Stimulated activated naive CD8-positive, alpha-beta T cell treated with anti-CD3 and anti-CD28 coated beads, Interleukin-15, Interleukin-2, amounts not matched to agents 100 ng/mL and 50 ng/mL, for 24 hours (primary cell): ENCODE measurements around the gene CCDC138.

ENCODE experiments used
- H3K27ac Mint-ChIP-seq: one replicate; pipeline ENCODE4 v1.8.0; 2021; ENCODE audit warnings: mild to moderate bottlenecking, mixed read lengths
- H3K27me3 Mint-ChIP-seq: one replicate; pipeline ENCODE4 v1.8.0; 2021; ENCODE audit warnings: mixed read lengths
- H3K36me3 Mint-ChIP-seq: one replicate; pipeline ENCODE4 v1.8.0; 2021; ENCODE audit warnings: low read depth, mixed read lengths
- H3K4me1 Mint-ChIP-seq: one replicate; pipeline ENCODE4 v1.8.0; 2021; ENCODE audit warnings: low read depth, mixed read lengths
- H3K4me3 Mint-ChIP-seq: one replicate; pipeline ENCODE4 v1.8.0; 2021; ENCODE audit warnings: mild to moderate bottlenecking, mixed read lengths
- H3K9me3 Mint-ChIP-seq: one replicate; pipeline ENCODE4 v1.8.0; 2021; ENCODE audit warnings: mixed read lengths

The CCDC138 gene

DNA sequence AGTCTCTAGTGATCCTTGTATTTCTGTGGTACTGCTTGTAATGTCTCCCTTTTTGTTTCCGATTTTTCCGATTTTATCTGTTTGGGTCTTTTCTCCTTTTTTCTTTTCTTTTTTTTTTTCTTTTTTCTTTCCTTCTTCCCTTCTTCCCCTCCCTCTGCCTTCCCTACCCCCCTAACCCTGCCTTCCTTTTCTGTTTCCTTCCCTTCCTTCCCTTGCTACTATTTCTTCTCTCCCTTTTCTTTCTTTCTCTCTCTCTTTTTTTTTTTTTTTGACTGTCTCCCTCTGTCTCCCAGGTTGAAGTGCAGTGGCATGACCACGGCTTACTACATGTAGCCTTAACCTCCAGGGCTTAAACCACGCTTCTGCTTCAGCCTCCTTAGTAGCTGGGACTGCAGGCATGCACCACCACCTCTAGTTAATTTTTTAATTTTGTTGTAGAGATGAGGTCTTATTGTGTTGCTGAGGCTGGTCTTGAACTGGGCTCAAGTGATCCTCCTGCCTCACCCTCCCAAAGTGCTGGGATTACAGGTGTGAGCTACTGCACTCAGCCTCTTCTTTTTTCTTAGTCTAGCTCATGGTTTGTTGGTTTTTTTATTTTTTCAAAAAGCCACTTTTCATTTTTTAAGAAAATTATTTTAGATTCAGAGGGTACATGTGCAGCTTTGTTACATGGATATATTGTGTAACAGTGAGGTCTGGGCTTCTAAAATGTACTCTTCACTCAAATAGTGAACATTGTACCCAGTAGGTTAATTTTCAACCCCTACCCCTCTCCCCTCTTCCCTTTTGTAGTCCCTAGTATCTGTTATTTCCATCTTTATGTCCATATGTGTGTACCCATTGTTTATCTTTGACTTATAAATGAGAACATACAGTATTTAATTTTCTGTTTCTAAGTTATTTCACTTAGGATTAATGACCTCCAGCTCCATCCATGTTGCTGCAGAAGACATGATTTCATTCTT is 24.7 kb downstream of the CCDC138 start:
- Mint-ChIP-seq H3K27ac (no peak overlapping the region), H3K36me3 (peaks cover 73% of the 10 kb centered on the region), H3K27me3 (no peaks in the 10 kb centered on the region), H3K4me3 (no peak overlapping the region), H3K9me3 (peaks cover 17% of the 10 kb centered on the region), H3K4me1 (no peaks in the 10 kb centered on the region)

DNA sequence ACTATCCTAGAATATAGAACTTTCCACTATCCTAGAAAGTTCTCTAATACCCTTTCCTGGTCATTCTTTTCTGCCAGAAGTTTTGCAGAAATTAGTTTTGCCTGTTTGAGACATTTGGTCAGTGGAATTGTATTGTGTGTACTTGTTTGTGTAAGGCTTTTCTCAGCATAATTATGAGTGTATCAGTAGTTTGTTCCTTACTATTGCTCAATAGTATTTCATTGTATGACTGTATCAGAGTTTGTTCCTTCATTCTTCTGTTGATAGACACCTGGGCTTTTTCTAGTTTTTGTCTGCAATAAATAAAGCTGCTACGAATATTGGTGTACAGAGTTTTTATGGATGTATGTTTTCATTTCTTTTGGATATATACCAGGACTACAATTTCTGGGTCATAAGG is 27.2 kb downstream of the CCDC138 start:
- no peaks in the 10 kb centered on the region for H3K27me3 Mint-ChIP-seq
- peaks cover 14% of the 10 kb centered on the region for H3K9me3 Mint-ChIP-seq
- H3K36me3 Mint-ChIP-seq = peaks cover 72% of the 10 kb centered on the region
- no peak overlapping the region for H3K27ac Mint-ChIP-seq
- no peak overlapping the region for H3K4me3 Mint-ChIP-seq
- H3K4me1 Mint-ChIP-seq = no peaks in the 10 kb centered on the region

GRCh38 chr2:108820482-108820881 is 33.9 kb downstream of the CCDC138 start:
- Mint-ChIP-seq H3K27me3 (no peaks in the 10 kb centered on the region), H3K9me3 (peaks cover 7% of the 10 kb centered on the region), H3K36me3 (peaks cover 75% of the 10 kb centered on the region), H3K4me3 (no peak overlapping the region), H3K27ac (no peak overlapping the region), H3K4me1 (no peaks in the 10 kb centered on the region)

- H3K9me3 Mint-ChIP-seq = peaks cover 7% of the 10 kb centered on the region
- H3K27me3 Mint-ChIP-seq = no peaks in the 10 kb centered on the region
- H3K4me1 Mint-ChIP-seq = no peaks in the 10 kb centered on the region
- no peak overlapping the region for H3K4me3 Mint-ChIP-seq
- H3K36me3 Mint-ChIP-seq = peaks cover 64% of the 10 kb centered on the region
- H3K27ac Mint-ChIP-seq = no peak overlapping the region
Measured at GRCh38 chr2:108823286-108823685, 36.7 kb downstream of the CCDC138 start.

DNA sequence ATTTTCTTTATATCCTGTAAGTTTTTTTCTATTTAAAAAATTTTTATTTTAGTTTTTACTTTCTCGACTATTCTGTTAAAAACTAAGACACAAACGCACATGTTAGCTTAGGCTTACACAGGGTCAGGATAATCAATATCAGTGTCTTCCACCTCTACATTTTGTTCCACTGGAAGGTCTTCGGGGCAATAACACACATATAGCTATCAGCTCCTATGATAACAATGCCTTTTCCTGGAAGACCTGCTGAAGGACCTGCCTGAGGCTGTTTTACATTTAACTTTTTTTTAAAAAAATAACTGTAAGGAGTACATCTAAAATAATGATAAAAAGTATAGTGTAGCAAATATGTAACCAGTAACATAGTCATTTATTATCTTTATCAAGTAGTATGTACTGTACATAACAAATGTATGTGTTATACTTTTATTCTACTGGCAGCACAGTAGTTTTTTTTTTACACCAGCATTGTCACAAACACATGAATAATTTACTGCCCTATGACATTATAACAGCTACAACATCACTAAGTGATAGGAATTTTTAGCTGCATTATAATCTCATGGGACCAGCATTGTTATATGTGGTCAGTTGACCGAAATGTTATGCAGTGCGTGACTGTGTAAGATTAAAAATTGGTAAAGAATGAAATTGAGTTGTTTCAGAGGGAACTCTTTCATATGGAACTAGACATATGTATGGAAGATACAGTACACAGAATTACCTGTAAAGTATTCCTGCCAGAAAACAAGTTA is 37.9 kb downstream of the CCDC138 start:
- Mint-ChIP-seq H3K4me3 (no peak overlapping the region), H3K9me3 (peaks cover 7% of the 10 kb centered on the region)

GRCh38 chr2:108825254-108825653 is 38.7 kb downstream of the CCDC138 start:
- Mint-ChIP-seq H3K27me3 (no peaks in the 10 kb centered on the region), H3K9me3 (peaks cover 1% of the 10 kb centered on the region), H3K27ac (no peak overlapping the region), H3K4me1 (no peaks in the 10 kb centered on the region), H3K4me3 (no peak overlapping the region), H3K36me3 (peaks cover 52% of the 10 kb centered on the region)

More for the DNA sequence above, 37.9 kb downstream of the CCDC138 start:
- no peaks in the 10 kb centered on the region for H3K4me1 Mint-ChIP-seq
- no peaks in the 10 kb centered on the region for H3K27me3 Mint-ChIP-seq
- H3K36me3 Mint-ChIP-seq = peaks cover 55% of the 10 kb centered on the region
- H3K27ac Mint-ChIP-seq = no peak overlapping the region

- peaks cover 47% of the 10 kb centered on the region for H3K36me3 Mint-ChIP-seq
- no peak overlapping the region for H3K4me3 Mint-ChIP-seq
- H3K4me1 Mint-ChIP-seq = no peaks in the 10 kb centered on the region
- no peaks in the 10 kb centered on the region for H3K9me3 Mint-ChIP-seq
- no peak overlapping the region for H3K27ac Mint-ChIP-seq
- no peaks in the 10 kb centered on the region for H3K27me3 Mint-ChIP-seq
Measured at GRCh38 chr2:108825736-108826135, 39.2 kb downstream of the CCDC138 start.

- H3K9me3 Mint-ChIP-seq = no peaks in the 10 kb centered on the region
- H3K4me3 Mint-ChIP-seq = no peak overlapping the region
Measured at GRCh38 chr2:108829578-108830310, 43.2 kb downstream of the CCDC138 start.

DNA sequence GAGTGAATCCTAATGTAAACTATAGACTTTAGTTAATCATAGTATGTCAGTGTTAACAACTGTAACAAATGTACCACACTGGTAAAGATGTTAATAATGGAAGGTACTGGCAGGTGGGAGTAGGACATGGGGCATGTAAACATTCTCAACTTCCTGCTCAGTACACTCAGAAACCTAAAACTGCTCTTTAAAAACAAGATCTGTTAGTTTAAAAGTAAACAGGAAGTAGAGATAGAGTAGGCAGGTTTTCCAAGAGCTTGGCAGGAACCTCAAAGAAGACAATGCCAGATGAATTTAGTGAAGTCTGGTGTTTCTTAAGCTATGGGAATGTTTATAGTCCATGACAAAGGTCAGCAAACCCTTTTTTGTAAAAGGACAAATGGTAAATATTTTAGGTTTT is 46.6 kb downstream of the CCDC138 start:
- Mint-ChIP-seq H3K9me3 (no peaks in the 10 kb centered on the region), H3K27ac (no peak overlapping the region)

More at GRCh38 chr2:108829578-108830310, 43.2 kb downstream of the CCDC138 start:
- H3K27me3 Mint-ChIP-seq = no peaks in the 10 kb centered on the region
- H3K36me3 Mint-ChIP-seq = peaks cover 26% of the 10 kb centered on the region
- peaks cover 12% of the 10 kb centered on the region for H3K4me1 Mint-ChIP-seq
- no peak overlapping the region for H3K27ac Mint-ChIP-seq

DNA sequence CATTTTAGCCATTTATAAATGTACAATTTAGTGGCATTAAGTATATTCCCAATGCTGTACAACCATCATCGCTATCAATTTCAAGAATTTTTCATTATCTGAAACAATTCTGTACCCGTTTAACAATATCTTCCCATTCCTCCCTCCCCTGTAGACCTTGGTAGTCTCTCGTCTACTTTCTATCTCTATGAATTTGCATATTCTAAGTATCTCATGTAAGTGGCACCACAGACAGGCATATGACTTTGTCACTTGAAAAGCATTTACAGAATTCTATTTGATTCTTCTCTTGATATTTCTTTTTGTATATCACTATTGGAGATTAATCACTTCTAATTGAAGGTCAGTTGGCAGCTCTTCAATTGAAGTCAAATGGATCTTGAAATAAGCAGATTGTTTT is 48.0 kb downstream of the CCDC138 start:
- H3K4me1 Mint-ChIP-seq = peaks cover 13% of the 10 kb centered on the region
- no peak overlapping the region for H3K27ac Mint-ChIP-seq
- peaks cover 4% of the 10 kb centered on the region for H3K9me3 Mint-ChIP-seq
- no peak overlapping the region for H3K4me3 Mint-ChIP-seq
- peaks cover 24% of the 10 kb centered on the region for H3K36me3 Mint-ChIP-seq
- H3K27me3 Mint-ChIP-seq = no peaks in the 10 kb centered on the region

More for the DNA sequence above, 46.6 kb downstream of the CCDC138 start:
- Mint-ChIP-seq H3K4me1 (peaks cover 13% of the 10 kb centered on the region), H3K36me3 (peaks cover 17% of the 10 kb centered on the region), H3K27me3 (no peaks in the 10 kb centered on the region), H3K4me3 (no peak overlapping the region)

DNA sequence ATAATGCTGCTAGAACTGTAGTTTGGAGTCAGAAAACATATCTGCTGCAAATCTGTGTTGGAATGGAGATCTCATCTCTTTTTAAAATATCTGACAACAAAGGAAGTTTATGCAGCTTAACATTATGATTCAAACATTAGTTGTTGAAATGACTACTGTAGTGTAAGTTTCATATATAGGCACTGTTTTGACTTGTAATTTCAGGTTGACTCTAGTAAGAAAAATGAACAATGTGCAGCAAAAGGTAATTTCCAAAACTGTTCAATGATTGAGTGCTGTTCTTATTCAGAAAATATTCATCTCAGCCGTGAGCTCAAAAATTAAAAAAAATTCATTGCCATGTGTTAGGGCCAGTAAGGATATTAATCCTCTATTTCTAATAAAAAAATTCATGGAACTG is 48.5 kb downstream of the CCDC138 start:
- no peak overlapping the region for H3K4me3 Mint-ChIP-seq
- no peak overlapping the region for H3K27ac Mint-ChIP-seq
- H3K36me3 Mint-ChIP-seq = peaks cover 26% of the 10 kb centered on the region
- peaks cover 4% of the 10 kb centered on the region for H3K9me3 Mint-ChIP-seq
- H3K27me3 Mint-ChIP-seq = no peaks in the 10 kb centered on the region
- H3K4me1 Mint-ChIP-seq = peaks cover 13% of the 10 kb centered on the region

- H3K4me3 Mint-ChIP-seq = no peak overlapping the region
- H3K9me3 Mint-ChIP-seq = peaks cover 9% of the 10 kb centered on the region
- H3K27ac Mint-ChIP-seq = no peak overlapping the region
- peaks cover 13% of the 10 kb centered on the region for H3K4me1 Mint-ChIP-seq
- H3K36me3 Mint-ChIP-seq = peaks cover 43% of the 10 kb centered on the region
- no peaks in the 10 kb centered on the region for H3K27me3 Mint-ChIP-seq
Measured at GRCh38 chr2:108837198-108837597, 50.6 kb downstream of the CCDC138 start.

GRCh38 chr2:108841506-108841905 is 54.9 kb downstream of the CCDC138 start:
- Mint-ChIP-seq H3K36me3 (peaks cover 53% of the 10 kb centered on the region), H3K4me3 (no peak overlapping the region), H3K27me3 (no peaks in the 10 kb centered on the region), H3K4me1 (no peaks in the 10 kb centered on the region), H3K9me3 (peaks cover 9% of the 10 kb centered on the region), H3K27ac (no peak overlapping the region)

GRCh38 chr2:108845923-108846322 is 59.4 kb downstream of the CCDC138 start:
- Mint-ChIP-seq H3K36me3 (peaks cover 40% of the 10 kb centered on the region), H3K9me3 (no peaks in the 10 kb centered on the region), H3K27me3 (no peaks in the 10 kb centered on the region), H3K4me1 (no peaks in the 10 kb centered on the region), H3K4me3 (no peak overlapping the region), H3K27ac (no peak overlapping the region)
